NCI-H146 treated with DMSO at 0.1 percent for 48 hours (cell line): Measurements from ENCODE around the gene CCL19.
"Not testable (repeated sequence)": the region's sequence is repeated elsewhere in the genome, so short reads cannot be mapped to it uniquely, and the experiment has no call there.

ENCODE experiments used
- DNase-seq: peaks from one replicate; lab custom pipeline; 2025; ENCODE audit not compliant: unreplicated experiment; lab: John Stamatoyannopoulos, UW

The CCL19 gene

GRCh38 chr9:34690983-34691935 lies at the start of gene CCL19:
CCL19 (minus strand) TSS chr9:34691276; CDS start chr9:34691139, 137 bp downstream.
- no peak for DNase-seq

DNA sequence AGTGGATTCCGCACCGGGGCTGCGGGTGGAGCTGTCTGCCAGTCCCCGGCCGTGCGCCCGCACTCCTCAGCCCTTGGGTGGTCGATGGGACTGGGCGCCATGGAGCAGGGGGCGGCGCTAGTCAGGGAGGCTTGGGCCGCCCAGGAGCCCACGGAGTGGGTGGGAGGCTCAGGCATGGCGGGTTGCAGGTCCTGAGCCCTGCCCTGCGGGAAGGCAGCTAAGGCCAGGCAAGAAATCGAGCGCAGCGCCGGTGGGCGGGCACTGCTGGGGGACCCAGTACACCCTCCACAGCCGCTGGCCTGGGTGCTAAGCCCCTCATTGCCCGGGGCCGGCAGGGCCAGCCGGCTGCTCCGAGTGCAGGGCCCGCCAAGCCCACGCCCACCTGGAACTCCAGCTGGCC lies 49.1 kb upstream of the CCL19 start:
- DNase-seq = not testable (repeated sequence)

DNA sequence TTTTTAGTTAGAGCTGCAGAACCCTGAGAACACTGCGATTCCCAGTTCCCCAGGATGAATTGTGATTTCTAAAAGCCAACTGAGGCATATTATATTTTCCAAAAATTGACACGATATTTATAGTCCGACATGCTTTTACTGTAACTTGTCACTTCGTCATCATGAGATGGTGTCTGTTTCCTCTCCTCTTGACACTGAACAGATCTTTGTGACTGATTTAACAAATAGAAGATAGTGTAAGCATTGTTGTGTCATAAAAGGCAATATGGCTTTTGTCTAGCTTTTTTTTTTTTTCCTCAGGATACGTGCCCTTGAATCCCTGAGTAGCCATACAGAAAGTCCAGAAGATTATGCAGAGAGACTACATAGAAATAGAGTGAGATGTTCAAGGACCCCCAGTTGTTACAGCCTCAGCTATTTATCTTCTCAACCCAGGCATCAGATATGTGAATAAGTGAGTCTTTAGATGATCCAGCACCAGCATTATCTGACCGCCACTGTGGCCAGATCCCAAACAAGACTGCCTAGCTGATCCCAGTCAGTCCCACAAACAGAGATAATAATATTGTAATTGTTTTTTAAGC lies 46.7 kb upstream of the CCL19 start:
- DNase-seq = no peak

- no peak for DNase-seq
These were observed 43.6 kb upstream of the CCL19 start for GRCh38 chr9:34734720-34735119.

DNA sequence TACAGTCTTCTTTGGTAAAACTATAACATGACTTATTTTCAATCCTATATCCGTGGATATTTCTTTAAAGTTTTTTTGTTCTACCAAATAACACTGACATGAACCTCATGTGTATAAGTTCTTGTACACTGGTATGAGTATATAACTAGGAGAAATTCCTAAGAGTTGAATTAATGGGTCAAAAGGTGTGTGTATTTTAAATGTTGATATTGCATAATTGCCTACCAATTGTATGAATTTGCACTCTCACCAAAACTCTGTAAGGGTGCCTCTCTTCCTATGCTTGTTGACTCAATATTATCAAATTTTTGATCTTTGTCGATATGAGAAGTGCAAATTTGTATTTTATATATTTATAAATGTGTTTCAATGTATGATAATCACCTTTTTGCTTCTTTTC lies 41.8 kb upstream of the CCL19 start:
- DNase-seq = no peak

GRCh38 chr9:34732478-34732877 lies 41.4 kb upstream of the CCL19 start:
- no peak for DNase-seq

DNA sequence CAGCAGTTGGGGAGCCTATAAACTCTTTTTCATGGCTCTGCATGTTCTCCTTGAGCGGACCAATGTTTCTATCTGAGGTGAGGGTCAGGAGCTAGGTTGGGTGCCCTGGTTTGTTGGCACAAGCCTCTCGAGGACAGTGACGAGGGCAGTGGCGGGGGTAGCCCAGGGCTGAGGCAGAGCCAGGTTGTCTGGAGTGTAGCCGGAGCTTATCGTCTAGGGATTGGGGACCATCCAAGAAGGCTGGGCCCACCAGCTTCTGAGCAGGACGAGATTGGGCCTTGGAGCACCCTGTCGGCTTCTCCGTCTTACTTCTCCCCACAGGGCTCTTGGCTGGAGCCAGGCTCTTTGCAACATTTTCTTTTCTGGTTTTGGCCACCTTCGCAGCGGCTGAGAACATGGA lies 32.1 kb upstream of the CCL19 start:
- no peak for DNase-seq

DNA sequence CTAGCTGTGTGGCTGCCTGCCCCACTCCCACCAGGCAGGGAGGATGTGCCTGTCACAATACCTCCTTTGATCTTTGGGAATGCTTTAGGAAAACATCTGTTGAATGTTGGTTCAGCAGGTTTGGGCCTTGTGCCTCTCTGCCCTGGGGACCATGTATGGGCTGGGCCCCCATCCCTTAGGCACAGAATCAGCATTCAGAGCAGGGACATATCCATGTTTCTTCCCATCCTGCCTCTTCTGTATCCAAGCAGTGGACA lies 28.6 kb upstream of the CCL19 start:
- not testable (repeated sequence) for DNase-seq

DNA sequence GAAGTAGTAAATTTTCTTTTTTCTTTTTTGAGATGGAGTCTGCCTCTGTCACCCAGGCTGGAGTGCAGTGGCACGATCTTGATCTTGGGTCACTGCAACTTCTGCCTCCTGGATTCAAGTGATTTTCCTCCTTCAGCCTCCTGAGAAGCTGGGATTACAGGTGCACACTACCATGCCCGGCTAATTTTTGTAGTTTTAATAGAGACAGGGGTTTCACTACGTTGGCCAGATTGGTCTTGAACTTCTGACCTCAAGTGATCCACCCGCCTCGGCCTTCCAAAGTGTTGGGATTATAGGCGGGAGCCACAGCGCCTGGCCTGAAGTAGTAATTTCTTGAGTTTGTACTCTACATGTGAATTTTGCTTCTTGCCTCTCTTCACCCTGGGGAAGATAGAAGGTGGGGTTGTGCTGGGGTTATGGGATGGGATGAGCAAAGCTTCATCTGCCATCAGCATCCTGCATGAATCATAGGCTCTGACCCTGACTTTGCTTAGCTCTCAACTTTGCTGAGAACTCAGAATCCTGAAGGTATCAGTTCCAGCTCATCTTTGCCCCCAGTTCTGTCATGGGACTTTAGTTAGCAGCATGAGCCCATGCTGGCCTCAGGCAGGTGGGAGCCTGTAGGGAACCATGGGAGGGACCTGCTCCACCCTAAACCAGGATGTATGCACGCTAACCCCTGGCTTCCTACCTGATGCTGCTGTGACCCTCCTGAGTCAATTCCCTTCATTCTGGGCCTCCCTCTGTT lies 28.1 kb upstream of the CCL19 start:
- no peak for DNase-seq

DNA sequence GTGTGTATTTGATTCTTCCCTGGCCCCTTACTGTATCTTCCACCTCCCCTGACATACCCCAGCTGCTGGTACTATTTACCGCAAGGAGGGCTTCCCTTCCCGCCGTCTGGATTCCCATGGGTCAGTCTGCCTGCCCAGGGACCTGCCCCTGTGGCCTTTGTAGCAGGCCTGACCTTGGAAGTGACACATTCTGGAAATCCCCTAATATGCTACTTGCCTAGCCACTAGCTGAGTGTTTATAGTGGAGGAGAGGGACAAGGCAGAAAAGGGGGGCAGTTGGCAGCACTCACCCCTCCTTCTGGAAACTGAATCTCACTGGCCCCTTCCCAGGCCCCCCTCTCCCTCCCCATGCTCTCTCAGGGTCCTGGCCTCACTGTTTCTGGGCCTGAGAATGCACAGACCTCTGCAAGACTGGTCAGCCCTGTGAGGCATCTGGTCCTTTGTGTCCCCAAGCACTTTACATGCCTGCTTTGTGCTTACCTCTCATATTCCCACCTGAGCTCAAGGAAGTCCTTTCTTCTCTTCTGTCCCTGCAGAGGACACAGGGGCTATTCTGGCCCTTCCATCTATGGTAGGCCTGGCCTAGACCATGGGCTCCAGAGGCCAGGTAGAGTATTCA lies 27.0 kb upstream of the CCL19 start:
- DNase-seq = no peak

GRCh38 chr9:34716711-34717110 lies 25.6 kb upstream of the CCL19 start:
- DNase-seq = no peak

DNA sequence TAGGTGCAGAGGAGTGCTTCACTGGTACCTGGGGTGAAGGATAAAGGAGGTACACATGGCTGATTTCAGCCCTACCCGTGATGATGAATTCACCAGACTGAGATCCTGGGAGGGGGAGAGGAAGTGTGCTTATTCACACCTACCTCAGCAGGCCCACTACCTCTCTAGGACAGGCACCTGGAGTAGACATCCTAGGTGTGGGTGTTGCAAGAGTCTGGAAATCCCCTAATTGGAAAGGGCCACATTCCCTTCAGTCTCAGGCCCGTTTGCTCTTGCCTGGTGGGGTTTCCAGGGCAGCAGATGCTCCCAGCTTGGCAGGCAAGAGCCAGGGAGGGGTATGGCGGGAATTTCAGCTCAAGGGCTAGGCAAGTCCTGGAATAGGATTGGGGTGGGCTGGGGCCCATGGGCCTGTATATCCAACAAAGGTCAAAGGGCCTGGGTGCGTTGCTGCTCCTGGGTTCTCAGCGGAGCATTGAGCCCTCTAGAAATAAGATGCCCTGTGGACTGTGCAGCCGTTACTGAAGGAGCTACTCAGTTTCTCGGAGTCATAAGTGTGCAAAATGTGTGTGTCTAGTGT lies 24.7 kb upstream of the CCL19 start:
- no peak for DNase-seq

GRCh38 chr9:34714007-34714406 lies 22.9 kb upstream of the CCL19 start:
- no peak for DNase-seq

GRCh38 chr9:34712140-34712539 lies 21.1 kb upstream of the CCL19 start:
- DNase-seq = no peak

DNA sequence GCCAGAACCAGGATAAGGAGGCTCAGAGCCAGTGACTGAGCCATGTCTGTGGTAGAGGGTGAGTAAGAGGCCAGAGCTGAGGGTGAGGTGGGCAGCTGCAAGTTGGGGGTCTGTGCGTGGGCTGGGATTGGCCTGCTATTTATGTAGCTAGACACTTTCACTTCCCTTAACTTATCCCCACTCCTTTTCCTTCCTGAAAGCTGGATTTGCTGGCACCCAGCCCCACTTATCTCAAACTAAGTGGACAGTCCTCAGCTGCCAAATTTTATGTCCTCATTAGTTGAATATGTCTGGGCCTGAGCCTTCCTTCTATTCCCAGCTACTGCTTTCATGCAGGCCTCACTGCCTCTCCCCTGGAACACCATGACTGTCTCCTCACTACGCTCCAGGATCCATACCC lies 18.9 kb upstream of the CCL19 start, which contains the start of gene CCL21:
CCL21 (minus strand) TSS at position 114 of the 400 bp plus-strand sequence; CDS start at position 44, 70 bp downstream.
- no peak for DNase-seq

DNA sequence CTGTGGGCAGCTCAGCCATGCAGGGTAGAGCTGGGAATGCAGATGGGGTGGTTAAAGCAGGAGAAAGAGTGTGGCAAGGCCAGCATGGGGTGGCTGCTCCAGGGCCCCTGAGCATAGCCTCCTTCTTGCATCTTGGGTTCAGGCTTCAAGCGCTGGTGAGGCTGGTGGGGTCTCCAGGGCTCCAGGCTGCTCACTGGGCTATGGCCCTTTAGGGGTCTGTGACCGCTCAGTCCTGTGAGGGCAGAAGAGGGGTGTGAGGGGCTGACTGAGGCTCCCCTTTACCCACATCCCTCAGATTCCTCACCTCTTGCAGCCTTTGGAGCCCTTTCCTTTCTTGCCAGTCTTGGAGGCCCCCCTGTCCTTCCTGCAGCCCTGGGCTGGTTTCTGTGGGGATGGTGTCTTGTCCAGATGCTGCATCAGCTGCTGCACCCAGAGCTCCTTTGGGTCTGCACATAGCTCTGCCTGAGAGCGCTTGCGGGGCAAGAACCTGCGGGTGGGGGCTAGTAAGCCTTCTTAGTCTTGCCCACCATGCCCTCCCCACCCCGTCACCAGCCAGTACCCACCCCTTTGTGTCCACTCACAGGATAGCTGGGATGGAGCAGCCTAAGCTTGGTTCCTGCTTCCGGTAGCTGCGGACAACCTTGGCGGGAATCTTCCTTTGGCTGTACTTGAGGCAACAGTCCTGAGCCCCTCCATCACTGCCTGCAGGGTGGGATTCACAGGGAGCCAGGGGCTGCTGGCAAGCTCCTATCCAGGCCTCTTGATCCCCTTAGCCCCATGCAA lies 18.3 kb upstream of the CCL19 start:
- no peak for DNase-seq

- no peak for DNase-seq
These were observed 16.1 kb upstream of the CCL19 start for GRCh38 chr9:34707130-34707529.

GRCh38 chr9:34701769-34702736 lies 11.0 kb upstream of the CCL19 start:
- DNase-seq = peak; percentile 72
